ENCODE data around the gene MRPS34. TPM values are rescaled to one million over a fixed set of nuclear protein-coding genes. Genes with fewer than 3 reads are reported as not detected.
A peak's percentile ranks its signal among the peaks of the same experiment; 100 is the strongest.

Gene MRPS34
- polyA plus RNA-seq, 1 experiment: 55.8 TPM

GRCh38 chr16:1816396-1817275 lies 43.7 kb upstream of the MRPS34 start:
- H3K9me3 ChIP-seq (ENCODE audit: control insufficient read depth, insufficient read depth, low read length): no peaks in the 10 kb centered on the region; the same call in 1 of the 2 replicates
- CTCF ChIA-PET: no interaction called here
- POLR2A ChIA-PET: no interaction called here
- H3K4me3 ChIP-seq (ENCODE audit: low read depth, low read length): no peak overlapping the region
- no peak overlapping the region for H3K27ac ChIP-seq (ENCODE audit: low read depth, low read length)
- TF ChIP-seq CTCF (IDR thresholded peaks at IDR 0.05; ENCODE audit: low read depth, low read length): no peak
- no peak for DNase-seq (ENCODE audit: low read depth, low spot score)
- H3K27me3 ChIP-seq (ENCODE audit: control insufficient read depth, insufficient read depth, low read length): no peaks in the 10 kb centered on the region

GRCh38 chr16:1815461-1815860 lies 42.5 kb upstream of the MRPS34 start:
- H3K9me3 ChIP-seq (ENCODE audit: control insufficient read depth, insufficient read depth, low read length): no peaks in the 10 kb centered on the region; the same call in 1 of the 2 replicates
- H3K27ac ChIP-seq (ENCODE audit: low read depth, low read length): no peak overlapping the region
- no peak for TF ChIP-seq CTCF (IDR thresholded peaks at IDR 0.05; ENCODE audit: low read depth, low read length)
- CTCF ChIA-PET: interaction anchor here (0.6 kb wide), 1 partner anchor 110 kb away, joined by 3 read pairs; no protein-coding TSS in a partner anchor
- no peaks in the 10 kb centered on the region for H3K27me3 ChIP-seq (ENCODE audit: control insufficient read depth, insufficient read depth, low read length)
- POLR2A ChIA-PET: no interaction called here
- no peak for DNase-seq (ENCODE audit: low read depth, low spot score)
- H3K4me3 ChIP-seq (ENCODE audit: low read depth, low read length): no peak overlapping the region

- DNase-seq (ENCODE audit: low read depth, low spot score): peak; percentile 74
- Histone ChIP-seq H3K27me3 (ENCODE audit: control insufficient read depth, insufficient read depth, low read length) (no peaks in the 10 kb centered on the region), H3K9me3 (ENCODE audit: control insufficient read depth, insufficient read depth, low read length) (no peaks in the 10 kb centered on the region; the same call in 1 of the 2 replicates), H3K4me3 (ENCODE audit: low read depth, low read length) (peak overlapping the region; percentile 25; the same call in 1 of the 2 replicates), H3K27ac (ENCODE audit: low read depth, low read length) (peak overlapping the region; percentile 39)
- CTCF ChIA-PET: interaction anchor here (1.2 kb wide), 1 partner anchor 11 kb away, joined by 4 read pairs; no protein-coding TSS in a partner anchor
- POLR2A ChIA-PET: no interaction called here
- TF ChIP-seq CTCF (IDR thresholded peaks at IDR 0.05; ENCODE audit: low read depth, low read length): peak; percentile 68
Observed at GRCh38 chr16:1812732-1813163, 39.8 kb upstream of the MRPS34 start.

- no peaks in the 10 kb centered on the region; the same call in 1 of the 2 replicates for H3K9me3 ChIP-seq (ENCODE audit: control insufficient read depth, insufficient read depth, low read length)
- CTCF ChIA-PET: interaction anchor here (1.0 kb wide), 1 partner anchor 28 kb away, joined by 3 read pairs; the partner anchor contains the start of genes NUBP2 and SPSB3
- H3K27me3 ChIP-seq (ENCODE audit: control insufficient read depth, insufficient read depth, low read length): no peaks in the 10 kb centered on the region
- POLR2A ChIA-PET: no interaction called here
- no peak overlapping the region for H3K4me3 ChIP-seq (ENCODE audit: low read depth, low read length)
- no peak for DNase-seq (ENCODE audit: low read depth, low spot score)
- TF ChIP-seq CTCF (IDR thresholded peaks at IDR 0.05; ENCODE audit: low read depth, low read length): no peak
- H3K27ac ChIP-seq (ENCODE audit: low read depth, low read length): no peak overlapping the region
Observed at GRCh38 chr16:1810536-1810935, 37.6 kb upstream of the MRPS34 start.

- no peak for TF ChIP-seq CTCF (IDR thresholded peaks at IDR 0.05; ENCODE audit: low read depth, low read length)
- H3K9me3 ChIP-seq (ENCODE audit: control insufficient read depth, insufficient read depth, low read length): no peaks in the 10 kb centered on the region; the same call in 1 of the 2 replicates
- H3K27me3 ChIP-seq (ENCODE audit: control insufficient read depth, insufficient read depth, low read length): no peaks in the 10 kb centered on the region
- H3K27ac ChIP-seq (ENCODE audit: low read depth, low read length): no peak overlapping the region
- POLR2A ChIA-PET: no interaction called here
- CTCF ChIA-PET: interaction anchor here (1.0 kb wide), 1 partner anchor 28 kb away, joined by 3 read pairs; the partner anchor contains the start of genes NUBP2 and SPSB3
- H3K4me3 ChIP-seq (ENCODE audit: low read depth, low read length): no peak overlapping the region
- DNase-seq (ENCODE audit: low read depth, low spot score): no peak
Observed at GRCh38 chr16:1810106-1810505, 37.2 kb upstream of the MRPS34 start.
